ENCODE results near the gene SKAP2. TPM values are rescaled to one million over a fixed set of nuclear protein-coding genes. Genes with fewer than 3 reads are reported as not detected.

SKAP2 gene
- total and polyA plus RNA-seq, 10 of the 15 experiments (the other 5 are each of a cell fraction or from before 2014, with no cell fraction given): 10.9 to 40.6 (median 23.5) TPM

GRCh38 chr7:26673271-26673670 is 191.1 kb downstream of the SKAP2 start:
- POLR2A ChIA-PET: no interaction called here
- in situ Hi-C loops (cut with MboI): no loop called here
- RAD21 ChIA-PET (ENCODE audit: unreplicated experiment): no interaction called here

DNA sequence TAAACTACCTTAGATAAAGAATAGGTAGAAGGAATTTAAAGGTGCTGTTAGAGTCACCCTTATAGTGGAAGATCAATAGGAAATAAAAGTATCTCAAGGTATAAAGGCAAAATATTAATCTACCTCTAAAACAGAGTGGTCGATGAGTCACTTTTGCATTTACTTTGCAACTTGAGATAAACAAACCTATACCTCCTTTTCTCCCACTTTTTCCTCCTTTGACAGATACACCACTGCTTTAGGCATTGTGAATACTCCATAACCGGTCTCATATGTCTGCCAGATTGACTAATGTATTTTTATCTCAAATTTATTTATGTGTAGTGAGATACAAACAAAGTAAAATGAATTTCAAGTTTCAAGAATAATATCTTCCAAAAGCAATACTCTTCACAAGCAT is 193.5 kb downstream of the SKAP2 start:
- H3K4me3 ChIP-seq: no peak overlapping the region
- in situ Hi-C loops (cut with MboI): no loop called here
- no peaks in the 10 kb centered on the region for H3K4me1 ChIP-seq (ENCODE audit: control insufficient read depth, insufficient read depth, low read length)
- no peak overlapping the region for H2AFZ ChIP-seq (ENCODE audit: control insufficient read depth, low read depth, low read length)
- no peak overlapping the region for H3K4me2 ChIP-seq (ENCODE audit: control insufficient read depth, insufficient read depth)
- DNase-seq (ENCODE audit: low read depth, low spot score) (no peak), ATAC-seq (no peak), FAIRE-seq (no peak)
- ChIA-PET CTCF (interaction anchor here (0.7 to 2.7 kb wide), 8 partner anchors 11 to 778 kb away, joined by 3 to 18 read pairs (median 6); no protein-coding TSS in a partner anchor), POLR2A (no interaction called here), RAD21 (ENCODE audit: unreplicated experiment) (interaction anchor here (1.5 to 1.7 kb wide), 2 partner anchors 10 to 301 kb away, joined by 7 to 10 read pairs; no protein-coding TSS in a partner anchor), SMC1A (ENCODE audit: uncharacterized antibody, unreplicated experiment) (interaction anchor here (1.2 to 1.3 kb wide), 2 partner anchors 12 to 170 kb away, joined by 4 to 5 read pairs; no protein-coding TSS in a partner anchor)
- 94% methylated on average over 2 of the region's 2 CpGs for WGBS (ENCODE audit: insufficient coverage, insufficient replicate concordance, low lambda C conversion rate, missing lambda C conversion rate)
- H3K9me3 ChIP-seq (replicated peaks; ENCODE audit: control insufficient read depth, insufficient read depth, low read length): no peaks in the 10 kb centered on the region
- H3K27me3 ChIP-seq (replicated peaks in 1 of 2; ENCODE audit: control insufficient read depth in 2 of 2, insufficient read depth in 2 of 2, low read length in 1 of 2): no peaks in the 10 kb centered on the region
- H4K20me1 ChIP-seq (ENCODE audit: control insufficient read depth, insufficient read depth): no peaks in the 10 kb centered on the region
- no peak overlapping the region for H3K27ac ChIP-seq (ENCODE audit: control insufficient read depth, insufficient read depth)
- BruUV-seq (replicated peaks): no TSS peak
- no peaks in the 10 kb centered on the region for H3K79me2 ChIP-seq (ENCODE audit: control insufficient read depth, insufficient read depth, low read length)
- no peaks in the 10 kb centered on the region for H3K36me3 ChIP-seq (ENCODE audit: control insufficient read depth in 2 of 2, insufficient read depth in 2 of 2, low read length in 1 of 2)
- intact Hi-C loops (cut with micrococcal nuclease; ENCODE audit: unreplicated experiment): no loop called here
- no peak overlapping the region for H3K9ac ChIP-seq (ENCODE audit: control insufficient read depth, insufficient read depth, low read length)
- no peak for TF ChIP-seq GATAD2B (conservative IDR thresholded peaks at IDR 0.05; ENCODE audit: low read depth)
- TF ChIP-seq, protein P1, sequence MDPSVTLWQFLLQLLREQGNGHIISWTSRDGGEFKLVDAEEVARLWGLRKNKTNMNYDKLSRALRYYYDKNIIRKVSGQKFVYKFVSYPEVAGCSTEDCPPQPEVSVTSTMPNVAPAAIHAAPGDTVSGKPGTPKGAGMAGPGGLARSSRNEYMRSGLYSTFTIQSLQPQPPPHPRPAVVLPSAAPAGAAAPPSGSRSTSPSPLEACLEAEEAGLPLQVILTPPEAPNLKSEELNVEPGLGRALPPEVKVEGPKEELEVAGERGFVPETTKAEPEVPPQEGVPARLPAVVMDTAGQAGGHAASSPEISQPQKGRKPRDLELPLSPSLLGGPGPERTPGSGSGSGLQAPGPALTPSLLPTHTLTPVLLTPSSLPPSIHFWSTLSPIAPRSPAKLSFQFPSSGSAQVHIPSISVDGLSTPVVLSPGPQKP (IDR thresholded peaks at IDR 0.05; ENCODE audit: low read depth, low read length): no peak
- TF ChIP-seq KLF5 (IDR thresholded peaks at IDR 0.05; ENCODE audit: partially characterized antibody): no peak
- no peak for TF ChIP-seq ZNF24 (IDR thresholded peaks at IDR 0.05)
- no peak for TF ChIP-seq ESRRA (IDR thresholded peaks at IDR 0.05; ENCODE audit: low read length)
- TF ChIP-seq ETV6 (conservative IDR thresholded peaks at IDR 0.05 in 1 of 2, IDR thresholded peaks at IDR 0.05 in 1 of 2; ENCODE audit: borderline replicate concordance in 1 of 2, low read depth in 1 of 2): no peak
- no peak for TF ChIP-seq YY1 (IDR thresholded peaks at IDR 0.05; ENCODE audit: low read depth, low read length)
- TF ChIP-seq NKRF (conservative IDR thresholded peaks at IDR 0.05): no peak
- no peak for TF ChIP-seq BCL11A (IDR thresholded peaks at IDR 0.05; ENCODE audit: low read depth, low read length)
- TF ChIP-seq, protein P2, sequence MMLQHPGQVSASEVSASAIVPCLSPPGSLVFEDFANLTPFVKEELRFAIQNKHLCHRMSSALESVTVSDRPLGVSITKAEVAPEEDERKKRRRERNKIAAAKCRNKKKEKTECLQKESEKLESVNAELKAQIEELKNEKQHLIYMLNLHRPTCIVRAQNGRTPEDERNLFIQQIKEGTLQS (IDR thresholded peaks at IDR 0.05; ENCODE audit: borderline replicate concordance, extremely low read depth, low read depth, low read length): no peak
- no peak for TF ChIP-seq CREM (IDR thresholded peaks at IDR 0.05; ENCODE audit: low read depth)

More at GRCh38 chr7:26673271-26673670, 191.1 kb downstream of the SKAP2 start:
- intact Hi-C loops (cut with micrococcal nuclease; ENCODE audit: unreplicated experiment): no loop called here
- no peaks in the 10 kb centered on the region for H3K4me1 ChIP-seq (ENCODE audit: control insufficient read depth, insufficient read depth, low read length)
- H3K79me2 ChIP-seq (ENCODE audit: control insufficient read depth, insufficient read depth, low read length): no peaks in the 10 kb centered on the region
- H4K20me1 ChIP-seq (ENCODE audit: control insufficient read depth, insufficient read depth): no peaks in the 10 kb centered on the region
- SMC1A ChIA-PET (ENCODE audit: uncharacterized antibody, unreplicated experiment): interaction anchor here (1.3 kb wide), 1 partner anchor 13 kb away, joined by 3 read pairs; no protein-coding TSS in a partner anchor
- H2AFZ ChIP-seq (ENCODE audit: control insufficient read depth, low read depth, low read length): no peak overlapping the region
- no peak overlapping the region for H3K4me3 ChIP-seq
- H3K27ac ChIP-seq (ENCODE audit: control insufficient read depth, insufficient read depth): no peak overlapping the region
- FAIRE-seq (no peak), ATAC-seq (no peak), DNase-seq (ENCODE audit: low read depth, low spot score) (no peak)
- TF ChIP-seq, protein P3, sequence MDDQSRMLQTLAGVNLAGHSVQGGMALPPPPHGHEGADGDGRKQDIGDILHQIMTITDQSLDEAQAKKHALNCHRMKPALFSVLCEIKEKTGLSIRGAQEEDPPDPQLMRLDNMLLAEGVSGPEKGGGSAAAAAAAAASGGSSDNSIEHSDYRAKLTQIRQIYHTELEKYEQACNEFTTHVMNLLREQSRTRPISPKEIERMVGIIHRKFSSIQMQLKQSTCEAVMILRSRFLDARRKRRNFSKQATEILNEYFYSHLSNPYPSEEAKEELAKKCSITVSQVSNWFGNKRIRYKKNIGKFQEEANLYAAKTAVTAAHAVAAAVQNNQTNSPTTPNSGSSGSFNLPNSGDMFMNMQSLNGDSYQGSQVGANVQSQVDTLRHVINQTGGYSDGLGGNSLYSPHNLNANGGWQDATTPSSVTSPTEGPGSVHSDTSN (IDR thresholded peaks at IDR 0.05; ENCODE audit: insufficient replicate concordance, low read depth, low read length): no peak
- no peak for TF ChIP-seq CBX5 (IDR thresholded peaks at IDR 0.05; ENCODE audit: low read depth)
- CTCF ChIA-PET: interaction anchor here (0.8 to 2.7 kb wide), 3 partner anchors 10 to 303 kb away, joined by 3 to 15 read pairs (median 3); no protein-coding TSS in a partner anchor
- H3K4me2 ChIP-seq (ENCODE audit: control insufficient read depth, insufficient read depth): no peak overlapping the region
- no peak overlapping the region for H3K9ac ChIP-seq (ENCODE audit: control insufficient read depth, insufficient read depth, low read length)
- H3K36me3 ChIP-seq (ENCODE audit: control insufficient read depth in 2 of 2, insufficient read depth in 2 of 2, low read length in 1 of 2): no peaks in the 10 kb centered on the region
- H3K9me3 ChIP-seq (replicated peaks; ENCODE audit: control insufficient read depth, insufficient read depth, low read length): no peaks in the 10 kb centered on the region
- no TSS peak for BruUV-seq (replicated peaks)
- no peaks in the 10 kb centered on the region for H3K27me3 ChIP-seq (replicated peaks in 1 of 2; ENCODE audit: control insufficient read depth in 2 of 2, insufficient read depth in 2 of 2, low read length in 1 of 2)
- 86% methylated on average over 2 of the region's 2 CpGs for WGBS (ENCODE audit: insufficient coverage, insufficient replicate concordance, low lambda C conversion rate, missing lambda C conversion rate)

Measured in GM12878 (cell line).